Tracheal epithelial cell (primary cell): ENCODE data around the gene IFNL1. TPM values are rescaled to one million over a fixed set of nuclear protein-coding genes. Genes with fewer than 3 reads are reported as not detected.

Source experiments
- total RNA-seq: library from RNA; depleted of rRNA; stranded (reverse); fragments of >200 nt; gene quantifications from 2 replicates; pipeline ENCODE4 v1.2.1, GENCODE V29; 2014

IFNL1 gene
- not detected in 2 replicates for total RNA-seq

DNA sequence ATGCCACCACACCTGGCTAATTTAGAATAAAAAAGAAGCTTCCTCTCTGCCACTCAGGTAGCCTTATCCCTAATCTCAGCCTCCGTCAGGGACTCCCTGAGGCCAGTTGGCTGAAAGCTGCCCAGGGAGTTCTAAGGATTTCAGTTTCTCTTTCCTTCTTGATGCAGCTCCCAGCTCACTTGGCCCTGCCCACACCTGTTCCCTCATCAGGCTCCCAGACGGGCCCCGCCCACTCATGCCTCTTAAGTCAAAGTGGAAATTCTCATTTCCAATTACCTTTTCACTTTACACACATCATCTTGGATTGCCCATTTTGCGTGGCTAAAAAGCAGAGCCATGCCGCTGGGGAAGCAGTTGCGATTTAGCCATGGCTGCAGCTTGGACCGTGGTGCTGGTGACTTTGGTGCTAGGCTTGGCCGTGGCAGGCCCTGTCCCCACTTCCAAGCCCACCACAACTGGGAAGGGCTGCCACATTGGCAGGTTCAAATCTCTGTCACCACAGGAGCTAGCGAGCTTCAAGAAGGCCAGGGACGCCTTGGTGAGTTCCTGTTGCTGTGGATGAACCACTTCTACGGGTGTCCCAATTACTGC lies at the start of gene IFNL1:
IFNL1 (plus strand) TSS at position 353 of the 591 bp plus-strand sequence; CDS start at position 368, 15 bp downstream.

DNA sequence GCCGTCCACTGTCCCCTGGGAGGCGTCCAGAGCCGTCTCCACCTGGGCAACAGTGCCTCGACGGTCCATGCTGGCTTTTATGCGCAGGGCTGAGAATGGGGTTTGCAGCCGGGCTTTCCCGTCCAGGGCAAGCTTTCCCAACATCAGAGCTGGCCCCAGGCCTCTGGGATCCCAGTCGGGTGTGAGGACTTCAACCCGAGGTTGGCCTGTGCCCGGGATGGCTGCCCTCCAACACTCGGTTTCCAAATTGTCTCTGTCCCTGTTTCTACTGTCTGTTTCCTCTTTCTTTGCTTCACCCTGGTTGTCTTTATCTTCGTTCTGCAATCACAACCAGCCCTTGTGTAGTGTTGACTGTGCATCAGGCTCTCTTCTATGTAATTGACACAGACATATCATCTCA lies 47.4 kb upstream of the IFNL1 start, which contains the start of gene IFNL4:
IFNL4 (minus strand) TSS at position 51 of the 400 bp plus-strand sequence.

DNA sequence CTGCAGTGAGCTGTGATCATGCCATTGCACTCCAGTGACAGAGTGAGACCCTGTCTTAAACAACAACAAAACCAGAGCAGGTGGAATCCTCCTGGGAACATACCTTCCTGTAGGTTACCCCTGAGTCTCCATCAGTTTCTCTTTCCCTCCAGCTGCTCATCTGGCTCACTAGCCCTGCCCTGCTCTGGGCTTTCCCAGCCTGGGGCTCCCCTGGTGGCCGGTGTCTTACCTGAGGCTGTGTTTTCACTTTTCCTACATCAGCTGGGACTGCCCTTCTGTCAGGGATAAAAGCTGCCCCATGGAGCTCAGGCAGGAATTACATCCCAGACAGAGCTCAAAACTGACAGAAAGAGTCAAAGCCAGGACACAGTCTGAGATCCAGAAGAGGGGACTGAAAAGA lies 28.1 kb upstream of the IFNL1 start, which contains the start of gene IFNL2:
IFNL2 (plus strand) TSS at position 312 of the 400 bp plus-strand sequence. CDS start 173 bp downstream, outside the sequence.

DNA sequence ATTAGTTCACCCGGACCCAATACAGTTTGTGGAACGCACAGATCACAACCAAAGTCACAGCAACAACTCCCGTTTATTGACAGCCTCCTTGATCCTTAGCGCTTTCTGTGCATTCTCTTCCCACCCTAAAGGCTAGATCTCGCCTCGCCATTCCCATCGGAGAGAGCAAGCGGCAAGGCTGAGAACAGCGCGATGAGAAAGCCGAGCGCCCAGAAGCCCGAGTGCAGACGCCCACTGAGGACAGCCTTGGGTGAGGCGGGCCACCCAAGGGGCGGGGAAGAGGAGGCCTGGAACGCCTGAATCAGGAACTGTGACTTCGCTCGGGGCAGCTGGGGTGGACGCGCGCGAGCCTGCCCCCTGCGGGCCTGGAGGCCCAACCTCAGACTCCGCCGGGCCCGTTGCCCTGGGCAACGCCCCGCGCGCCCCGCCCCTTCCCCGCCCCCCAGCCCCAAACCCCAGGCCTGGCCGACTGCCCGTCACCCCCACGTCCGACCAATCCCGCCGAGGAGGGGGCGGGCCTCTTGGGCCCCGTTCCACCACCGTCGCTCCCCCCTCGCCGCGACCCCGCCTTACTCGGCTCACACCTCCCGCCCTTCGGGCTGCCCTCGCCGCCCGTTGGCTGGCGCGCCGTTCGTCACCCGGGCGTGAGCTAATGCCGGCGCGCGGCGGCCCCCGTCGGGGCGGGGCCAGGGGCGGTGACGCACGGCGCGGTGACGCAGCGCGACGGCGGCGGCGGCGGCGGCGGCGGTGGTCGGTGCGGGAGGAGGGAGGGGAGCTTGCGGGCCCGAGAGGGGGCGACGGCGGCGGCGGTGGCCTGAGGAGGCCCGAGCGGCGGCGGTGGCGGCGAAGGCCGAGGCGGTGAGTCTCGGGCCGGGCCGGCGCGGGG lies 45.8 kb downstream of the IFNL1 start, which contains the start of gene SAMD4B:
SAMD4B (plus strand) TSS at position 703 of the 886 bp plus-strand sequence. CDS start 14,473 bp downstream, outside the sequence.

Other genes starting within 250 kb of the IFNL1 start
- gene ACP7, start 212.0 kb upstream of the IFNL1 start, total RNA-seq, result 0.43 and 1.4 TPM in 2 replicates
- 5.5 and 9.2 TPM in 2 replicates for gene PAK4, start 170.6 kb upstream of the IFNL1 start, total RNA-seq
- gene NCCRP1, start 99.4 kb upstream of the IFNL1 start, total RNA-seq, result 4.8 and 9.4 TPM in 2 replicates
- not detected in 2 replicates for gene SYCN, start 92.1 kb upstream of the IFNL1 start, total RNA-seq
- not detected in 2 replicates for gene IFNL3, start 51.4 kb upstream of the IFNL1 start, total RNA-seq
- gene IFNL4, start 47.6 kb upstream of the IFNL1 start, total RNA-seq, result not detected in 2 replicates
- not detected in 2 replicates for gene IFNL2, start 28.0 kb upstream of the IFNL1 start, total RNA-seq
- gene LRFN1, start 24.5 kb downstream of the IFNL1 start, total RNA-seq, result 0.24 and 0.43 TPM in 2 replicates
- not detected in 2 replicates for gene GMFG, start 39.6 kb downstream of the IFNL1 start, total RNA-seq
- gene SAMD4B, start 46.0 kb downstream of the IFNL1 start, total RNA-seq, result 31.5 and 37.6 TPM in 2 replicates
- gene PAF1, start 94.7 kb downstream of the IFNL1 start, total RNA-seq, result 11.1 and 23.6 TPM in 2 replicates
- 9.8 and 10.4 TPM in 2 replicates for gene MED29, start 95.0 kb downstream of the IFNL1 start, total RNA-seq
- 5.8 TPM in 2 replicates for gene ZFP36, start 110.4 kb downstream of the IFNL1 start, total RNA-seq
- 3.6 and 8.2 TPM in 2 replicates for gene PLEKHG2, start 116.3 kb downstream of the IFNL1 start, total RNA-seq
- 72.5 and 139 TPM in 2 replicates for gene RPS16, start 139.5 kb downstream of the IFNL1 start, total RNA-seq
- 28.1 and 48.0 TPM in 2 replicates for gene SUPT5H, start 149.2 kb downstream of the IFNL1 start, total RNA-seq
- 100 and 120 TPM in 2 replicates for gene TIMM50, start 184.4 kb downstream of the IFNL1 start, total RNA-seq
- gene DLL3, start 202.5 kb downstream of the IFNL1 start, total RNA-seq, result 0.64 and 0.72 TPM in 2 replicates
- gene SELENOV, start 218.7 kb downstream of the IFNL1 start, total RNA-seq, result not detected in 2 replicates
- gene EID2B, start 236.4 kb downstream of the IFNL1 start, total RNA-seq, result 1.1 and 1.2 TPM in 2 replicates
- 4.5 and 5.1 TPM in 2 replicates for gene EID2, start 243.8 kb downstream of the IFNL1 start, total RNA-seq